Mucosa of gallbladder (tissue), 1 donor: ENCODE results near the gene RHEB. TPM values are rescaled to one million over a fixed set of nuclear protein-coding genes. Genes with fewer than 3 reads are reported as not detected.

Experiments used
- total RNA-seq: library from RNA; stranded (reverse); gene quantifications from one replicate; pipeline ENCODE4 v1.2.1, GENCODE V29; 2021
- donor health status: DM: no; HTN: no; CAD: no.

Gene RHEB
- total RNA-seq, 1 donor from 2014 or later, result 75.2 TPM

Other genes with a start within 250 kb of the RHEB start
- 52.4 TPM for gene NUB1, start 178.1 kb downstream of the RHEB start, total RNA-seq
- gene WDR86, start 109.9 kb downstream of the RHEB start, total RNA-seq, result 2.9 TPM
- 0.43 TPM for gene CRYGN, start 79.8 kb downstream of the RHEB start, total RNA-seq